Stimulated activated CD8-positive, alpha-beta memory T cell treated with anti-CD3 and anti-CD28 coated beads, Interleukin-4, amount 100 ng/mL, for 48 hours (primary cell): ENCODE results near the gene EBF4.

Experiments
- DNase-seq: peaks from one replicate; pipeline ENCODE4 v3.0.0-alpha.2; 2020

EBF4 gene

DNA sequence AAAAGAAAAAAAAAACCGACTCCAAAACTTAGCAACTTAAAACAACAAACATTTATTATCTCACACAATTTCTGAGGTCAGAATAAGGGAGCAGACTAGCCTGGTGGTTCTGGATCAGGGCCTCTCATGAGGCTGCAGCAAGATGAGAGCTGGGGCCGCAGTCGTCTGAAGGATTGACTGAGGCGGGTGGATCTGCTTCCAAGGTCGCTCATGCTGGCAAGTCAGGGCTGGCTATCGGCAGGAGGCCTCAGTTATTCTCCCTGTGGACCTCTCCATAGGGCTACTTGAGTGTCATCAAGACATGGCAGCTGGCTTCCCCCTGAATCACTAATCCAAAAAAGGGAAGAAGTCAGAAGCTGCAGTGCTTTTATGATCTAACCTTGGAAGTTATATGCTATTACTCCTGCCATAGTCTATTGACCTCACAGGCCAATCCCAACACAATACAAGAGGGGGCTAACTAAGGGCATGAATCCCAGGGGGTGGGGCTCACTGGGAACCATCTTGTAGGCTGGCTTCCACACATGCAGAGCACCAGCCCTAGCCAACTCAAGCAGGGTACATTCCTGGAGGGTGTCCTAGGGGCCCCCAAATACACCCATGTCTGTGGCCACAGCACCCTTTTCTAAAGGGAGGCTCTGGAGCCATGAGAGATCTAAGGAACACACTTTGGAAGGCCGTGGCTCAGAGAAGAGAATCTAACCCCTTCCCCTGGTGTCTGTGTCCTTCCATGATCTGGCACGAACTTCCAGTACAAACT is 11.3 kb downstream of the EBF4 start:
- DNase-seq = no peak

DNA sequence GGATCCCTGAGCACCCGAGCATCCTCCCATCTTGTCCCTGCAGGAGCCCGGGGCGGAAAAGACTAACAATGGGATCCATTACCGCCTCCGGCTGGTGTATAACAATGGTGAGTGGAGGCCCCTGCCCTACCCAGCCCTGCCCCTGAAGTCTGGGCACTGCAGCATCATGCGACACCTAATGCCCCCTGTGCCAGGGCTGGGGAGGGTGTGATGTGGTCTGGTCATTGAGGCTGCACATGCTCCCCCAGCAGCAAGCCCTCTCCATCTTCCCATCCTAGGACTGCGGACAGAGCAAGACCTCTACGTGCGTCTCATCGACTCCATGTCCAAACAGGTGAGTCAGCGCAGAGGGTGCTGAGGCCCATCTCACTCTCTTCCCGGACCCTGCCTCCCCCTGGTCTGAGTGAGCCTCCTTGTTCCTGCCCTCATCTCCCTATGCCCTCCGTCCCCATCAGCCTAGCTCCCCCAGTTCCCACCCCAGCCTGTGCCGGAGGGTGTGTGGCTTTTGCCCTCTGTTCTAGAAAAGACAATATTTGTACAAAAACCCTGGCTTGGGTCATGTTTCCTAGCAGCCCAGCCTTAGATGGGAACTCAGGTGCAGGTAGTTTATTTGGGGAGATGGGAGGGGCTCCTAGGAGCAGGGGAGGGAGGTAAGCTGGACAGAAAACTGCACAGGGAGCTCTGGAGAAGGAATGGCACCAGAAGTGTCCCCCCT is 13.5 kb downstream of the EBF4 start:
- no peak for DNase-seq

DNA sequence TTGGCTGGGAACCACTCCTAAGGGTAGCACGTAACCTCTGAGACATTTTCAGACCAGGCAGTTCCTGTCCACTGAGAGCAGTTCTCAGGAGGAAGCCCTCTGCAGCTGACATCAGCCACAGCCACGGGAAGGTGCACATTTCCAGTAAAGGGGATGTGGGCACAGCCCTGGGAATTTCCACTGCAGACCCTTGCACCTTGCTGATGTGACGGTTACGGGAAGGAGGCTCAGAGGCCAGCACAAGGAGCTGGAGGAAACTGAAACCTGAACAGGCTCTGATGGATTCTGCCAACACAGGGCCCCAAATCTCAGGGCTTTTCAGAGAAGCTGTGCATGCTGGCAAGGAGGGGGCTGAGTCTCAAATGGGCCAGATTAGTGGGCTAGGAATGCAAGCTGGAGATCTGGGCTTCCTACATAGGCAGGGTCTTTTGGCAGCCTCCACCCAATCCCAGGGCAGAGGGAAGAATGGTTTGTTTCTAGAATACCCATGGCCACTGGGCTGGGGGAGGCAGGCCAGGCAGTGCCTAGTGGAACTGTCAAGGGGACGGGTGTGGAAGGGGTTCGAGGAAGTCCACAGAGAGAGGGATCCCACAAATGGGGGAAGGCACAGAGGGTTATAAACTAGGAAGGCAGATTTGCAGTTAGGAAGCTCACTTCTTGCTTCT is 14.2 kb downstream of the EBF4 start:
- DNase-seq = no peak

DNA sequence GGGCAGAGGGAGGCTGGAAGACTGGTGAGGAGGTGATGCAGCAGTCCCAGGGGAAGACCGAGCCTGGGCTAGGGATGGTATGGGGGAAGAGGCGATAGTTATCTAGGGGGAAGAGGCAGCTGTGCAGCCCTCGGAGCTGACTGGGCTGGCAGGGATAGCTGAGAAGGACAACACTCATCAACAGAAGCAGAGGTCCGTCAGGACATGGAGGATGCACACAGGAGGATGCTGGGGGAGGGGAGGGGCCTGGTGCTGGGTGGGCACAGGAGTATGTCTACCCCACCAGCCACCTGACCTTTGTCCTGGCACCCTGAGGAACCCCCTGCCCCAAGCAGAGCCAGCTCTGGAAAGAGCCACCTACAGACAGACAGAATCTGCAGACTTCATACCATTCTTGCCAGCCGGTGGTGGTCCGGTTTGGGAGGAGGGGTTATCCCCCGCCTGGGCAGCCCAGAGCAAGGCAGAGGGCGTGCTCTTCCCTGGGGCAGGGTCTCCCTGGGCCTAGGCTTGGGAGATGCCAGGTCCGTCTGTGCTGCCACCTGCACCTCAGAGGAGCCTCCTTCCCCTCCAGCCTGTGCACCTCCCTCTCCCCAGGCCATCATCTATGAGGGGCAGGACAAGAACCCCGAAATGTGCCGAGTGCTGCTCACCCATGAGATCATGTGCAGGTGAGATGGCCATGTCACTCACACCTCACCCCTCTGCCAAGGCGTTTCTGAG is 14.9 kb downstream of the EBF4 start:
- no peak for DNase-seq

DNA sequence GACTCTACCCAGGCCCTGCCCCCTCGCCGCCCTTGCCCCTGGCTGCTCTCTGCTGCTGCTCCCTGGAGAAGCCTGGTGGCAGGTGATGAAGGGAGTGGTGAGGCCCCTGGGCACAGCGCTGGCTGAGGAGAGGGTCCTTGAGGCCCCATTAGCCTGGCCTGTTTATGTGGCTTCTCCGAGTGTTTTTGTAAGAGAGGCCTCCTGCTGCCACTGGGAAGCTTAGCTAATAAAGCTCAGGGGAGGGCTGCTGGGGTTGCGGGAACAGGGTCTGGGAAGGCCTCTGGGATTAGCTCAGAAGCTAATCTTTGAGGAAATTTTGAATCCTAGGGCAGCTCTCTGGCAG is 15.5 kb downstream of the EBF4 start:
- no peak for DNase-seq

DNA sequence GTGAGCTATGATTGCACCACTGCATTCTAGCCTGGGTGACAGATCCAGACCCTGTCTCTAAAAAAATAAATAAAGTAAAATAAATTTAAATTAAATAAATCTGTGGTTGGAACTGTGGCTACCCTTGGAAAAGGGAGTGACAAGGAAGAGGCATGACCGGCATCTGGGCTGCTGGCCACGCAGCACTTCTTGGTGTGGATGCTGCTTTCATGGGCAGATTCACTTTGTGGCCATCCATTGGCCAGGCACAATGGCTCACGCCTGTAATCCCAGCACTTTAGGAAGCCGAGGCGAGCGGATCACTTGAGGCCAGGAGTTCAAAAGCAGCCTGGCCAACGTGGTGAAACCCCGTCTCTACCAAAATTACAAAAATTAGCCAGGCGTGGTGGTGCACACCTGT is 16.1 kb downstream of the EBF4 start:
- no peak for DNase-seq

DNA sequence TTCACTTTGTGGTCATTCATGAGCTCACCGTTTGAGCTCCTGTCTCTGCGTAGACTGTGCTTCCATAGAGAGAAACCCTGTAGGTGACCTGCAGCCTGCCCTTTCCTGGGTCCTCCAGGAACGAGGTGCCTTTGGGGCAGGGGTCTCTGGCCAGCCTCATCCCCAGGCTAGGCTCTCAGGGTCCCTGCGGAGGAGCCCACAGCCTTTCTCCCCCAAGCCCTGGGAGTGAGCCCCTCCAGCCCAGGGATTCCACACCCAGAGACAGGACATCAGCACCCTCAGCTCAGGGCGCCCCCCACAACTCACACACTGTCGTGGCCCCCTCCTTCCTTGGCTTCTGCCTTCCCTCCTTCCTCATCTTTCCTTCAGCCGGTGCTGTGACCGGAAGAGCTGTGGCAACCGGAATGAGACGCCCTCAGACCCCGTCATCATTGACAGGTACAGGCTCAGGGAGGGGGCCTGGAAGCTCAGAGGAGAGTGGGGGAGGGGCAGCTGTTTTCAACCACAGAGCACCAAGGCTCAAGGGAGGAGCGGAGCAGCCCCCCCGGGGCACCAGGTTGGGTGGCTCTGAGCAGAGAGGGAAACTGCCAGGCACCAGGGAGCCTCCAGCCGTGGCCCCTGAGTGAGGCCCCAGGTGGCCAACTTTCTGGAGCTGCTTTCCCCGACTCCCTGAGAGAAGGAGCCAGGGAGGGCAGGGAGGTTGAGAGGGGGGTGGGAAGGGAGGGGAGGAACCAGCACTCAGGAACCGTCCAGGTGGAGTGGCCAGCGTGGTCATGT is 16.8 kb downstream of the EBF4 start:
- DNase-seq = no peak

DNA sequence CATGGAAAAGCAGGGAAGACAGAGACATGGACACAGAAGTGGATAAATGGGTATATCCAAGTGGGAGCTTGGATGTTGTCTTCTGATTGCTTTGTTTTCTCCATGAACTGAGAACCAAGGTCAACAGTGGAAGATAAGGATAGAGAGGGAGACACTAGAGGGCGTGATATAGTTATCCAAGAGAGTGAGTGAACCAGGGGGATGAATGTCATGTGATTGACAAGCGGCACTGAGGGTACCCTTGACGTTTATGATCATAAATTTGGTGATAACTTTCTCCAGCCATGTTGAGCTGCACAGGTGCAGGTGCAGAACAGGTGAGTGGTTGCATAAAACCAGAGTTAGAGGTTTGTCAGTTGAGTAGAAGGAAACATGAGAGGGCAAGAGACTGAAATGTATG is 20.7 kb downstream of the EBF4 start:
- DNase-seq = no peak

DNA sequence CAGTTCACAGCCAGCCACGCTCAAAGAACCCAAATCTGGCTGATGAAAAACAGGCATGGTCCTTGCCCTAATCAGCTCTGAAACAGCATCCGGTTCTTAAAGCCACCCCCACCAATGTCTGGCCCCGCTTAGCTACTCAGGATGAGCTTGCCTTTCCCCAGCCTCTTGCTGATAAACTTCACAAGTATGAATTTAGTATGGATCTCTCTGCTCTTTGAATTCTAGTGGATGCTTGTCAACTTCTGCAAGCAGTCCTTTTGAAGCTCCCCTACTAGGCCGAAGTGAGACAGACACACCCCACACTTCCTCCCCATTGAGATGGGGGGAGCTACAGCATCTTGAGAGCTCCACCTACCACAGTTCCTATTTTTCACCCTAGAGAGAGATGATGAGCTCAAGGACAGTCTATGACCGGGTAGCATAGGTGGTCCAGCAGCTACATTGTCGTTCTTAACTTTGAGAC is 36.7 kb downstream of the EBF4 start:
- no peak for DNase-seq

DNA sequence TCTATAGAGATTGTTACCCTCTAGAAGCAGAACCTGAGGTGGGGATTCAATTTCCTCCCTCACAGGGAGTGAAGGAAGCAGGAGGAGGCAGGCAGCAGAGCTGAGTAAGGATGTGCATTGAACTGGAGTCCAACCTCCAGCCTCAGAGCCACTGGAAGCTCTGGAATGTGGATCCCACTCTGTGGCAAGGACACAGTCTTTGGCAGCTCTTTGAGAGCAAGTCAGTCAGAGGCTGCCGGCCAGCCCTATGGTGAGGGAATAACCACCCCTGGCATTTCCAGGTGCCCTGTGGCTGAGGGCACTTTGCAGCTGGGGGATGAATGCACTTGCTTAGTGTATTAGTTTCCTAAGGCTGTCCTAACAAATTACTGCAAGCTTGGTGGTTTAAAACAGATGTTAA is 37.2 kb downstream of the EBF4 start:
- no peak for DNase-seq

DNA sequence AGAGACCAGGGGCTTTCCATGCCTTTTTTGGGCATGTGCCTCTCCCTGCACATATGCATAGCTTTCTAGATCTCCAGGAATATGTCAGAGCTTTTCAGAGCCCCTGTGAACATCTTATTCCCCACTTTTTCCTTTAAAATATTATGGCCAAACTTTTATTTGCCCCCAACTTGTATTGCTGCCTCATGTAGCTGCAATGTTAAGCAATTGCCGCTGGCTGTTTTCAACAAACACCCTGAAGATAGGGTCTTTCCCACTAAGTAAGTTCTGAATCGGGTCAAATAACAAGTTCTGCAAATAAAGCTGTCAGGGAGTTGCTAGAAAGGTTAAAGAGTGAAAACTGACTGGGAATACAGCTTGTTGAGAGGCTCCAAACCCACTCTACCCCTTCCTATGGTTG is 42.3 kb downstream of the EBF4 start:
- no peak for DNase-seq

DNA sequence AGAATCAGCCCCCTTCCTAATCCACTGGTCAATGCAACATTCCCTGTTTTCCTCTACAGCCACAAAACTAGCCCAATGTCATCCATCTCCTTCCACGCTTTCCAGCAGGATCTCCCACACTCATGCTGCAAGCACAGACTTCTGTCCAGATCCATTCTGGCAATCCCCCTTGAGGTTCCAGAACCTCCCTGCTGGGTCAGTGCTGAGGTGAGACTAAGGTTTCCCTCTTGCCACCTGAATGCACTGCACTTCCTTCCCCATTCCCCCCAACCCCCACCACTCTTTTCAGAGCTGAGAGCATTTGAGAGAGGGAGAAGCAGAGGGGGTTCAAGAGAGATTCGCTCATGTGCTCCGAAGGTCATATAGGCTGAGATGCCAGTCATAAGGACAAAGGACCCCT is 43.9 kb downstream of the EBF4 start:
- no peak for DNase-seq

DNA sequence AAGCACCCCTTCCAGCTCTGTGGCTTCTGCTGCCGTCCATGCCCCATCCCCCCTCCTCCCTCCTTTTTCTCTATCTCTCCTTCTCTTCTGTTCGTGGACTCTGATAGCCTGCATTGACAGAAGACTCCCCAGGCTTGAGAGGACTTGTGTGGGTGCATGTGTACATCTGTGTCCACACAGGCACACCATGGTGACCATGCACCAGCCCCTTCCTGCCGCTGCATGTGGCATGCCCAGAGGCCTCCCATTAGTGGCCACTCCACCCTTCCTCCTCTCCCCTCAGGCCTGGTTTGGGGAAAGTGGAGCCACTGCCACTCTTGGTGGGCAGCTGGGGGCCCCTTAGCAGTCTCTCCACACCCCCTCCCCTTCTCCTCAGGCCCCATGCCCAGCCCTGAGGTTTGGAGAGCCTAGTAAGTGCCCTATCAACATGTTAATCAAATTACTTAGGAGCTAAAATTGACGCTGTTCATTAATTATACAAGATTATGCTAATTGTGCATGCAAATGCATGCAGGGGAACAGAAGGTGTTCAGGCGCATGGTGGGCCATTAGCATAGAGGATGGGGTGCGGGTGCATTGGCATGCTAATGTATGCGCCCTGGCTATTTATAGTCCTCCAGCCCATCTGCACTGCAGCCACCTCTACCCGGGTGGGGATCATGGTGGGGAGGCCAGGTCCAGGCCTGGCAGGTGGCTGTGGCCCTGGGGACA is 45.9 kb downstream of the EBF4 start:
- DNase-seq = no peak

DNA sequence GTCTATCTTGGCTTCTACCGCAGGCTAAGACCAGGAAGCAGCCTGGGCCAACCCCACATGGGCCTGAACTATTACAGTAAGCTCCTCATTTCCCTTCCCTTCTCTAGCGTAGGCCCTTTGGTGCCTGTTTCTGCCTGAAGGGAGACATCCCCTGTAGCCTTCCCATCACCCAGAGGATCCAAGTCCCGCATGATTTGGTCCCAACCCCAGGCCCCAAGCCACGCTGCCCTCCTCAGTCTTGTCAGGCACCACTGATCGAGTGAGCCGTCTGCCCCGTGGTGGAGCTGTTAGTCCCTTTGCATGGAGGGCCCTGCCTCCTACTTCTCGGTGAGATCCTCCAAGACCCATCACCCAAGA is 46.4 kb downstream of the EBF4 start:
- no peak for DNase-seq

DNA sequence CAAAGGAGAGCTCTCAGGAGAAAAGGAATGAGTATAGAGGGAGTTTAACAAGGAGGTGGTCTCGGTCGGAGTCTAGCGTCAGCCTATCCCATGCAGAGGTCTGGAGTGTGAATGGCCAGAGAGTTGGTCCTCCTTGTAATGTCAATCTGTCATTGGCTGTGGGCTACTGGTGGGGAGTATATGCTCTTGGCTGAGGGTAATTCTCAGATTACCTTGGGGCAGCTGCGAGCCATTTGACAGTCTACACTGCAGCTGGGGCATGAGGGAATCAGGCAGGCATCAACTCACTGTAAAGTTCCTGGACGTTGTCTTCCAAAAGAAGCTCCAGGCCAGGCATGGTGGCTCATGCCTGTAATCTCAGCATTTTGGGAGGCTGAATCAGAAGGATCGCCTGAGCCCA is 48.1 kb downstream of the EBF4 start:
- DNase-seq = no peak

DNA sequence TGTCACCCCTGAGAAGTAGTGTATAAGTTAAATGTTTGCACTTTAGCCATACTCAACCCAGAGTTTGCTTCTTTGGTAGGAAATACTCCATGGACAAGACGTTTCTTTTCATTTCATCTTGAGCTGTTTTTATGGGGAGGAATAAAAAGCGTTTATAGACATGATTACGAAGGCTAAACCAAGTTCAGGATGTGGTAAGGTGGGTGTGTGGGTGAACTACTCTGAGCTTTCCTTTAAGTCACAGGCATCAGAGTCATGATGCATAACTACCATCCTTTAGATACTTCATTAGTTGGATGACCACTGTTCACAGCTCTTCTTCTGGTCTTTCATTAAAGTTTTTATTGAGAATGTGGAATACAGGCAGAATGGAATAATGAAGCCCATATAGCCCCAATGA is 48.9 kb downstream of the EBF4 start:
- DNase-seq = no peak

DNA sequence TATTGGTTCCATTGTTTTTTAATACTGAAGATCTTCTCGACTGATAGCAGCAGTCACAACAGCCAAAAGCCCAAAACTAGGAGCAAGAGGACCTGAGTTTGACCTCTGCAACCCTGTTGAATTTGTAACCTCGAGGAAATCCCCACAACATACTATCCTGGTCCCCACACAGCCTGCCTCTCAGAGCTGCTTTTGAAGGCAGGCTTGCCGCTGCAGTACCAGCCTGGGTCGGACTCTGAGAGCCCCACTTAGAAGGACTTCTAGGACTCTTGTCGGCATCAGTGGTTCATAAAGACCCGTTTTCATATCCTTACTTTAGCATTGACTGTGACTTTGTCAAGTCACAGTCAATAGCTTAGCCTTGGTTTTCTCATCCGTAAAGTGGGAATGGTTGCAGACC is 49.3 kb downstream of the EBF4 start:
- DNase-seq = no peak

DNA sequence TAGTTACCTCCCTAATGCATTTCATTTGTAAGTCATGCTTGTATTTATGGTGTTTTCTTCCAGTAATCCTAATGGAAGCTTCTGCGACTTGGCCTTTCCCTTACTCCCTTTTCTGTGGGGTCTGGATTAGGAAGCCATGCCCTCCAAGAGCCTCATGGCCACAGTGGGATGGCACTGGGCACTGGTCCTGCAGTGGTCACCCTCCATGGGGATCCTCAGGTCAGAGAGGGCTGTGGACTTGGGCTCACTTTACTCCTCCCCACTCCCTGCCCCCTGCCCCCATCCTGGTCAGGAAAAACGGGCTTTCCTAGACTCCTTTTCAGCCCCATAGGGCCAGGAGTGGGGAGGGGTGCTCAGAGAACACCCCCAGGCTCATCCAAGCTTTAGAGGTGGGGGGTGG is 49.9 kb downstream of the EBF4 start:
- no peak for DNase-seq

DNA sequence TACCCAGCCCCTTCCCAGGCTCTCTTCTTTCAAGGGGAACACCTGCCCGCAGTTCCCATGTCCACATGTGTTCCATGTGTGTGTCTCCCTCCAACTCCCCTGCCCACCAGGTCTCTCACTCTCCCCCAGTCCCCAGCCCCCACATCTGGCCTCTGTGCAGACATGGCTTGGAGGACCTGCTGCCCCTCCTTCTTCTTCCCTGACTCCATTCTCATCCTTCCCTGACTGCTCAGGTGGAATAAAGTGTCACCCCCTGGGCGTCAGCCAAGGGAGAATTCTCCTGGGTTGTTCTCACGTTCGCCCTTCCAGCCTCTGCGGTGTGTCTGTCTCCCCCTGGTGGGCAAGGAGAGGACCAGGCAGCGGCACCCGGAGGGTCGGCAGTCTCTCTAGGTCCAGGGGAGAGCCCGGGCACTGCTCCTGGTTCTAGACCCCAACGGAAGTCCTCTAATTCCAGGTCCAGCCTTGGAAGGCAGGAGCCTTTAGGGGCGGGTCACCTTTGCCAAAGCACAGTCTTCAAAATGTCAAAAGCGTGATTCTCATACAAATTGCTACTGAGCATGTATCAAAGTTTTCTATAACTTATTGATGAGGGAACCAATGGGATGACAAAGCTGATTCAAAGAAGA is 50.5 kb downstream of the EBF4 start:
- DNase-seq = peak; percentile 82

DNA sequence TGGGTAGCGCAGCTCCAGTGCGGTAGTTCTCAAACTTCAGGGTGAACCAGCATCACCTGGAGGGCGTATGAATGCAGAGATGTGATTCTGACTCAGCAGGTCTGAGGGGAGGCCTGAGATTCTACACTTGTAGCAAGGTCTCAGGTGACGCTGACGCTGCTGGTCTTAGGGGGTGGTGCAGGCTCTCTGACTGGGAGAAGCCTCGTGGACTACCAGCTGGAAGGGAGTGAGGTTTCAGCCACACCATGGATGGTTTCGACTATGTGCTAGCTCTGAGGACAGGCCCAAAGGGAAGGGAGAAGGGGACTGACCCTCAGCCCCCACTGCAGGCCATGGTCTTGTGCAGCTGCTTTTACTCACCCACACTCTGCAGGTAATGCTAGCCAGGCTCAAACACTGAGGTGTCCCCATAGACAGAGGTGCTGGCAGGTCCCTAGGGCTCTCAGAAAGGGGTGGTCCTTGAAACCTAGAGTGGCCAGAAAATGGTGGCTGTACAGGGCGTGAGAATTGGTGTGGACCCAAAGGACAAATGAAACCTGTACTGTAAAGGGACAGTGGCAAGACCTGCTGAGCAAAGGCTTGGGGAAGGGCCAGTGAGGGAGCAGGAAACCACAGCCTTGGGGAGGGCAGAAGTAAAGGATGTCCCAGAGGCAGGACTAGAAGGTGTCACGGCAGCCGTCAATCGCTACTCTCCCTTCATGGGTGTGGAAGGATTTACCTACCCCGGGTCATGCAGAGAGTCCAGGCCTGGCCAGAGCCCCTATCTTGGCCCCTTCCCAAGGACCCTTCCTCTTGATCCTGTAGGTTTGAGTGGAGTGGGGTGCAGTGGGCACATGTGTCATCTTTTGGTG is 52.7 kb downstream of the EBF4 start:
- DNase-seq = peak; percentile 16
